ENCODE measurements around the gene MXI1. TPM values are rescaled to one million over a fixed set of nuclear protein-coding genes. Genes with fewer than 3 reads are reported as not detected.

The MXI1 gene
- total RNA-seq, 4 donors from 2014 or later = 37.1 to 58.0 (median 47.8) TPM

GRCh38 chr10:110286841-110287240, 79.4 kb downstream of the MXI1 start:
- no peak for DNase-seq
- H3K9me3 ChIP-seq = no peaks in the 10 kb centered on the region
- peaks cover 0 to 74% (median 0%) of the 10 kb centered on the region in 3 donors for H3K36me3 ChIP-seq
- no peak overlapping the region for H3K27ac ChIP-seq
- no peak for TF ChIP-seq CTCF (IDR thresholded peaks at IDR 0.05)
- TF ChIP-seq POLR2A (IDR thresholded peaks at IDR 0.05) = no peak
- H3K27me3 ChIP-seq = no peaks in the 10 kb centered on the region
- H3K4me3 ChIP-seq = no peak overlapping the region
- H3K4me1 ChIP-seq = no peaks in the 10 kb centered on the region

- no peak for DNase-seq
- Histone ChIP-seq H3K36me3 (peaks cover 0 to 97% (median 0%) of the 10 kb centered on the region in 3 donors), H3K4me1 (peaks cover 0 to 13% (median 0%) of the 10 kb centered on the region in 4 donors), H3K27ac (no peak overlapping the region), H3K9me3 (no peaks in the 10 kb centered on the region), H3K27me3 (no peaks in the 10 kb centered on the region), H3K4me3 (no peak overlapping the region)
- no peak for TF ChIP-seq CTCF (IDR thresholded peaks at IDR 0.05)
- TF ChIP-seq POLR2A (IDR thresholded peaks at IDR 0.05) = no peak
Observed at GRCh38 chr10:110296966-110297365, 89.6 kb downstream of the MXI1 start.

GRCh38 chr10:110300486-110300986, 93.1 kb downstream of the MXI1 start:
- Histone ChIP-seq H3K27me3 (no peaks in the 10 kb centered on the region), H3K27ac (no peak overlapping the region), H3K9me3 (no peaks in the 10 kb centered on the region), H3K4me1 (peaks cover 0 to 32% (median 3%) of the 10 kb centered on the region in 4 donors), H3K36me3 (peaks cover 0 to 72% (median 0%) of the 10 kb centered on the region in 3 donors), H3K4me3 (no peak overlapping the region)
- no peak for DNase-seq
- TF ChIP-seq POLR2A (IDR thresholded peaks at IDR 0.05) = no peak
- TF ChIP-seq CTCF (IDR thresholded peaks at IDR 0.05) = no peak

GRCh38 chr10:110303681-110304080, 96.3 kb downstream of the MXI1 start:
- H3K27ac ChIP-seq = peak overlapping the region in 2 of 4 donors; percentile 90 to 96
- no peak for TF ChIP-seq CTCF (IDR thresholded peaks at IDR 0.05)
- TF ChIP-seq POLR2A (IDR thresholded peaks at IDR 0.05) = no peak

GRCh38 chr10:110304394-110304779, 97.0 kb downstream of the MXI1 start:
- Histone ChIP-seq H3K36me3 (peaks cover 0 to 33% (median 0%) of the 10 kb centered on the region in 3 donors), H3K27me3 (no peaks in the 10 kb centered on the region), H3K4me1 (peaks cover 0 to 32% (median 5%) of the 10 kb centered on the region in 4 donors), H3K4me3 (peak overlapping the region; percentile 72 to 87 (median 76)), H3K9me3 (no peaks in the 10 kb centered on the region), H3K27ac (peak overlapping the region; percentile 88 to 96 (median 90))
- TF ChIP-seq POLR2A (IDR thresholded peaks at IDR 0.05) (no peak), CTCF (IDR thresholded peaks at IDR 0.05) (peak in 3 of 6 experiments; percentile 15 to 18 (median 16))
- DNase-seq = no peak

More at GRCh38 chr10:110303681-110304080, 96.3 kb downstream of the MXI1 start:
- no peak for DNase-seq
- Histone ChIP-seq H3K27me3 (no peaks in the 10 kb centered on the region), H3K36me3 (peaks cover 0 to 40% (median 0%) of the 10 kb centered on the region in 3 donors), H3K9me3 (no peaks in the 10 kb centered on the region), H3K4me1 (peaks cover 0 to 32% (median 5%) of the 10 kb centered on the region in 4 donors), H3K4me3 (peak overlapping the region; percentile 72 to 87 (median 76))
